NCI-H2171 treated with DMSO at 0.1 percent for 48 hours (cell line): ENCODE data around the gene PACRG.

ENCODE experiments used
- DNase-seq: peaks from one replicate; lab custom pipeline; 2025; lab: John Stamatoyannopoulos, UW

Gene PACRG

GRCh38 chr6:163086624-163086920, 358.8 kb downstream of the PACRG start:
- DNase-seq: no peak

GRCh38 chr6:163087981-163088380, 360.2 kb downstream of the PACRG start:
- no peak for DNase-seq

DNA sequence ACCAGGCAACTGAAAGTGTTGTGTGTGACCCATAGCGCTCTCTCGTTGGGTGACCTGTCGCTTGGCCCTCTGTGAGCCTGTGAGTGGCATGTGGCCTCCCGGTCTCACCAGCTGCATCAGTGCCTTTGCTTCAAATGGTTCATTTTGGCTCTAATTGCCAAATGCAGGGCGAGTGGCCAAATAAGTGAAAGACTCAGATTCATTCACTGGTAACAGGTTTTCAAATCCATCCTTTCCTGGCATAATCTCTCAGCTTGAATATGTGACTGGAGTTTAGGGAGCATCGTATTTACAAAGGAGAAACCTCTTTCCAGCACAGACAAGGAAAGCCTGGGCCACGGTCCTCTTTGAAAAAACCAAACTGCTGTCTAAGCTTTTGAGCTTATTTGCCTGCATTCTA, 365.1 kb downstream of the PACRG start:
- DNase-seq: no peak

DNA sequence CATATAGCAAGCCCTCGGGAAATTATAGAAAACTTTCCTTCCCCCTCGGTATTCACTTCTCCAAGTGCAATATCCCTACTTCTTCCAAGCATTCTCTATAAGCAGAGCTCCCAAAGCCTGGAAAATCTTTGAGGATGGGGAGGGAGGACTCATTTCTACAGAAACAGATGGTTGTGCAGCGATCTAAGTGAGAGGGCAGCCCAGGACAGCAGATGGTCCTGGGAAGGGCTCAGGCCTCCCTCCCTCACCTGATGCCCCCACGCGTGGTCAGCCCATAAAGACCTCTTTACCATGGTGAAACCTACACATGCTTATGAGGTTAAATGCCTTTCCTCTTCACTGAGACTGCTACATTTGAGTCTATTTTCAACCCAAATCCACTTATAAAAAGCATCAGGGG, 367.1 kb downstream of the PACRG start:
- DNase-seq: no peak

DNA sequence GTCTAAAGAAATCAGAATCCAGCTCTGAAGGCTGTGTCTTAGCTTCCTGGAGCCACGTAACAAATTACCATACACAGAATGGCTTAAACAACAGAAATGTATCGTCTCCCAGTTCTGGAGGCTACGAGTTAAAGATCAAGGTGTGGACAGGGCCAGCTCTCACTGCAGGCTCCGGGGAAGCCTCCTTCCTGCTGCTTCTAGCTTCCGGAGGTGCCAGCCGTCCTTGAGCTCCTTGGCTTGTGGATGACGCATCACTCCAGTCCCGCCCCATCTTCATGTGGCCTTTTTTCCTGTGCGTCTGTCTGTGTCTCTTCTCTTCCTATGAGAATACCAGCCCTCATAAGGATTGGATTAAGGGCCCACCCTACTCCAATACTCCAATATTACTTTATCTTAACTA, 367.6 kb downstream of the PACRG start:
- no peak for DNase-seq

GRCh38 chr6:163098827-163099479, 371.2 kb downstream of the PACRG start:
- DNase-seq: no peak

DNA sequence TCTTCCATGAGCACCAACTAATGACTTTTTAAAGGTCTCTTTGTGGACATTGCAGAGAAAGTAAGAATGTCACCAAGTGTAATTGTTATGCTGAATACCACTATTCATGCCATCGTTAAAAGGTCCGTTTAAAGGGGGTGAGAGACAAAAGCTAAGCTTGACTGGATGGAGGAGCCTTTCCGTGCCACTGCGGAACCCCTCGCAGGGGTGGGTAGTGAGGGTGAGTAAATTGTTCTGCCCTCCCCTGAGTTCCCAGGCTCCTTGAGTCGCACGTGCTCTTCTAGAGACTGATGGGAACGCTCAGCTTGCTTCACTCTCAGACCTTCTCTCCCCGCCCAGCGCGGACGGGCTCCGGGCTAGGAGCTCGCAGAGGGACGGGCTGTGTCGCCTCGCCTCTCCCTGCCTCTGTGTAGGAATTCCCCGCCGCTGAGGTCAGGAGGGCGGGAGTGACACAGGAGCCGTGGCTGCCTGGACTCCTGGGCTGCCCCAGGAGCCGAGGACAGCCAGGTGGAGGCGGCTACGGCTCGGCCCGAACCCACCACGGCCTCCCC, 371.9 kb downstream of the PACRG start:
- DNase-seq: no peak

GRCh38 chr6:163100259-163100658, 372.5 kb downstream of the PACRG start:
- no peak for DNase-seq

GRCh38 chr6:163113358-163113962, 385.7 kb downstream of the PACRG start:
- DNase-seq: no peak

GRCh38 chr6:163118941-163119340, 391.2 kb downstream of the PACRG start:
- no peak for DNase-seq

- DNase-seq: no peak
Measured at GRCh38 chr6:163120223-163120622, 392.4 kb downstream of the PACRG start.

GRCh38 chr6:163121270-163121669, 393.5 kb downstream of the PACRG start:
- DNase-seq: no peak

DNA sequence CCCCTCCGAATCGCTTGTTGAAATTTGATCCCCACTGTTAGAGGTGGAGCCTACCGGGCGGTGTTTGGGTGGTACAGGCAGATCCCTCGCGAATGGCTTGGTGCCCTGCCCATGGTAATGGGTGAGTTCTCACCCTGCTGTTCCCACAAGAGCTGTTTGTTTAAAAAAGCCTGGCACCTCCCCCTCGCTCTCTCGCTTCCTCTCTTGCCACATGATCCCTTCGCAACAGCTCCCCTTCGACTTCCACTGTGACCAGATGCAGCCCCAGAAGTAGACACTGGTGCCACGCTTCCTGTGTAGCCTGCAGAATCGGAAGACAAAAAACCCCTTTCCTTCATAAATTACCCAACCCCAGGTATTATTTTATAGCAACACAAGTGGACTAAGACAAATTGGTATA, 394.6 kb downstream of the PACRG start:
- DNase-seq: peak; percentile 72

DNA sequence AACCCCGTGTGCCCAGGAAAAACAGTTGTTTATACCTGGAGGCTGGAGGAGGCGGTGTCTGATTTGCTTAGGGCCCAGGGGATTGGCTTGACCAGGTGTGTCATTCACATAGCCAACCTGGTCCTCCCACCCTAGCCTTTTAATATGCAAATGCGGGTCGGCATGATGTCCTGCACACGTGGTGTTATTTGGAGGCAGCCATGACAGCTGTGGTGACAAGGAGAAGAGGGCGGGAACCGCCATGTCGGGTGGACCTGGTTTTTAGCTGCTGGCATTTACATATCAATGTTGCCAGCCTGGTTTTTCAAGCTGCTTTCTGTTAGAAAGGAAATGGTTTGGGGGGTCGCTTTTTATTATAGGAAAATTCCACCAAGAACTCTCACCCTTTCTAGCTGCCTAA, 395.3 kb downstream of the PACRG start:
- no peak for DNase-seq

- no peak for DNase-seq
Measured at GRCh38 chr6:163126741-163127140, 399.0 kb downstream of the PACRG start.

- no peak for DNase-seq
Measured at GRCh38 chr6:163127587-163127986, 399.8 kb downstream of the PACRG start.

DNA sequence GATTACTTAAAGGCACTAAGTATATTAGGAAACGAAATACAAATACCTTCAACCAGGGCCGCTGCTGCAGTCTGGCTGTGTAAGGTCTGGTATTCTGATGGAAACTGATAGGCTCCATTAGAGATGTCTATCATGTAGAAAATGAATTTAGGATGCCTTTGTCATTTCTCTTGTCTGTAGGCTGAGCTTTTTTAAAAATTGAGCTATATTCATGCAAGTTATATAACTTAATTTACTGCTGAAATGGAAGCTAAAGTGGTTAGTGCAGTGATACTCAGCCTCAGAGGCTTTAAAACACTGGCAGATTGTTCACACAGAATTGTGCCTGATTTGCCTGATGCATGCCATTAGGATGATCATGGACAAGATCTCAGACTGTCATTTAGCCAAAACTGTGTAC, 400.6 kb downstream of the PACRG start:
- DNase-seq: no peak

DNA sequence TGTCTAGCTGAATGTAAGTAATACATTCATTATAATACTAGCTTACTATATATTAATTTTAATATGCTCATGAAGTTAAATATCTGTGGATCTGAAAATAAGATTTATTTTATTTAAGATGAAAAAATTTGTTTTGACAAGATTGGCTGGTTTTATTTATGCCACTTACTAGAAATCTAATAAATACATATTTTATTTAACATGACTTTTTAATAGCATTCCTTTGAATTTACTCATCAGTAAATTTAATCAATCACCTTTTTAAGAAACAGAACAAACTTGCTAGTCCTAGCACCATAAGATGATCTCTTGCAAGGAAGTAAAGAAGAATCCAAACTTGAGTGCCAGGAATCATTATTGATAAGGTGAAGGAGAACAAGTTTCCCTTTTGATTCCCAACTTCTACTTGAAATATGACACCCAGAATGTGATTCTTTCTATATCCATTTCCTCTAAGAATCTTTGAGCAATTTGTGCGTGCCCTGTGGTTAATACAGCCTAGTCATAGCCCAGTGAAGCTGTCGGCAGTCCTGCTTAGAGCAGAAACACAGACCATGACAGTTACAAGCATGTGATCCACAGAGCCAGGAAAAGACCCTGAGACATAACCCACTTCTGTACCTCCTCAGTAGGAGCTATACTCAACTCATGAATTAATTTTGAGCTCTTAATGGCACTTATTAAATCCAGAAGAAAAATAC, 404.4 kb downstream of the PACRG start:
- no peak for DNase-seq

DNA sequence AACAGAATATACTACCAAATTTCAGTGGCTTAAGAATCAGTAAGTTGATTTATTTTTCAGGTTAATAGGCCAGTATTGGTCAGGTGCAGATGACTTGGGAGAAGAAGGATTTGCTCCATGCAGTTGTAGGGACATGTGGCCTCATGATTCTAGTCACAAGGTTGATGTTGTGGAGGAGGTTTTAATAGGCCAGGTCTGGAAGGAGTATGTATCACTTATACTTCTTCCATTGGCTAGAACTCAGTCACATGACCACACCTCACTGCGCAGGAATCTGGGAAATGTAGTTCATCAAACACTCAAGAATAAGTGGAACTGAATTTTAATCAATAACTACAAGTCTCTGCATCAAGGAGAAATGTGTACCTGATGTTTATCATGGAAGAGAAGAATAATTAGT, 405.2 kb downstream of the PACRG start:
- DNase-seq: no peak

DNA sequence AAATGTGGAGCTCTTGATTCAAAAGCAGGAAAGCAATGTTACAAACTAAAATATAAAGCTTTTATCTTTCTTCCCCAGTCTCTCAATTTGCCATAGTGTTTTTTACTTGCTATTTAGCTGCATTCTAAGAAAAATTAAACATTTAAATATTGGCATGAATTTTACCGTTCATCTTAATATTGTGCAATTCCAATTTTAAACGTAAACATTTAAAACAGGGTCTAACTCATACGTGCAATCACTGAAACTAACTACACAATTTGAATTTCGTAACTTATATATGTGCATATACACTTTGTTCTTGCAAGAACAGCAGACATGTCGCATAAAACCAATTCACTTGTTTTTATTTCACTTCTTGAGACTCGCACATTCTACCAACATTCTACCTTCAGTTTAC, 405.9 kb downstream of the PACRG start:
- DNase-seq: no peak

DNA sequence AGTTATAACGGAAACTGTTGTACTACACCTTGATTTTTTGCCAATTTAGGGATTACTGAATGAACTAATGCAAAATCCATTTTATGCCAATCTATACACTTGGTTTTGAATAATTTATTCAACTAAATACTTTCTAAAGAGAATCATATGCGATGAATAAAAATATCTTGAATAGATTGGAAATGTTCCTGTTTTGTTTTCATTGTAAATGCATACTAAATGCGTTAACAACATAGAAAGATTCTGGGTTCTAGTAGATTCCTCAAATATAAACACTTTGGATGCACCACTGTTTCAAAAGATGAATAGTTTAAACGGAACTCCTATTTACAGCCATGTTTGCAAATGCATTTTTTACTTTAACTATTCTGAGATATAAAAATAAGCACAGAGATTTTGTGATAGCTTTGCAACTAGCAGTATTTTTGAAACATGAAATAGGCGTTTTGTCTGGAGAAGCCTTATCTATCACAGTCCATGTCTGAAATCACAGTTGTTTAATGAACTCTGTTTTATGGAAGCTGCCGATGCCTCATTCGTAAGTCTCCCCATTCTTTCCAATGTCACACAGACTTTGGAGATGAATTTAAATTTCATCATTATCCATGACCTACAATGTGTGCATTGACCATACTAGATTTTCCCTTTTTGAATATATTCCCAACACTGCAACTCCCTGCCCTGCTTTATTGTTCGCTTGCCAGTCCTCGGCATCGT, 409.1 kb downstream of the PACRG start:
- no peak for DNase-seq

DNA sequence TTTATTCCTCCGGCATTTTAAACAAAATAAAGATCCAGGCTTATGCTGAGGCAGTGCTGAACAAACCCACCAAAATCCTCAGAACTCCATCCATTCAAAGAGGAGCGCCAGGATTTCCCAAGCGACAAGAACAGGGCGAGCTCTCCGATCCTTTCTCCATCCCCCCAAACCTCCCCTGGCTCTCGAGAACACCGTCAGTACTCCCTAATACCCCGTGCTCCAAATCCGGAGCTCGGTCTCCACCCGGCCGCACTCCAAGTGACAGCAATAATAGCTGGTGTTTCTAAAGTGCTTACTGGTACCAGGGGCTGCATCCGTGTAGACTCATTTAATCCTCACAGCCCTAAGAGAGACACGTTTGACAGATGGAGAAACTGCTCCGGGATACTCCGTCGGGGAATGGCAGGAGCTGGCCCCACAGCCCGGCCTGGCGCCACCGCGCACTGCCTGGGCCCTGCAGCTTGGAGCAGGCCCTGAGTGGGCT, 409.7 kb downstream of the PACRG start:
- DNase-seq: no peak

- no peak for DNase-seq
Measured at GRCh38 chr6:163146036-163146435, 418.3 kb downstream of the PACRG start.
